ENCODE data around the gene CARD11. TPM values are rescaled to one million over a fixed set of nuclear protein-coding genes. Genes with fewer than 3 reads are reported as not detected.

Gene CARD11
- polyA plus RNA-seq, 1 of the 3 experiments (the other 2 are of a cell fraction), result not detected

DNA sequence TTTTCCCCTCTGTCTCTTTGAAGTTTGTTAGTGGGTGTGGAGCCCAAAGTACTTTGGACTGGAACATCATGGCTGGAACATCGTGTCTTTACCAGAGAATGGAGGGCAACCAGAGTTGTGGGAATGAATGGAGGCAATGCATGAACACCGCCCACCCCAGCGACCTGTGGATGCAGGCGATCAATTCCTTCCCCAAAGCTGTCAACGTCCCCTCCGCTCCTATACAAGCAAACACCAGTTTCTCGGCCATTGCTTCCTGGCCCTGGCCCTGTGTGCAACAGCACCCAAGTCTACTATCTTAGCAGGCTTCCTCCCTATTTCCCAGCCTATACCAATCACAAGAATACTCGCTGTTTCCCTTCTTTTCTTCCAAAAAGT is 62.6 kb downstream of the CARD11 start:
- Histone ChIP-seq H4K20me1 (ENCODE audit: insufficient read depth) (no peaks in the 10 kb centered on the region), H3K4me1 (ENCODE audit: control insufficient read depth in 1 of 2, insufficient read depth in 2 of 2, low read depth in 1 of 2, low read length in 1 of 2) (no peaks in the 10 kb centered on the region; a peak in 1 of 4 replicates), H3K9ac (no peak overlapping the region), H2AFZ (ENCODE audit: low read depth) (no peak overlapping the region), H3K36me3 (replicated peaks in 1 of 2; ENCODE audit: control insufficient read depth in 1 of 2, insufficient read depth in 2 of 2, low read length in 1 of 2) (no peaks in the 10 kb centered on the region), H3K9me3 (no peaks in the 10 kb centered on the region; the same call in 1 of the 2 replicates), H3K4me3 (ENCODE audit: low read depth in 2 of 2, low read length in 1 of 2) (no peak overlapping the region), H3K4me2 (no peak overlapping the region), H3K79me2 (ENCODE audit: insufficient read depth) (no peaks in the 10 kb centered on the region), H3K27ac (ENCODE audit: low read depth in 2 of 2, low read length in 1 of 2) (no peak overlapping the region), H3K9me2 (no peaks in the 10 kb centered on the region), H3F3A (replicated peaks; ENCODE audit: insufficient read depth) (no peaks in the 10 kb centered on the region), H3K27me3 (ENCODE audit: insufficient read depth) (no peaks in the 10 kb centered on the region)
- TF ChIP-seq, protein P1, sequence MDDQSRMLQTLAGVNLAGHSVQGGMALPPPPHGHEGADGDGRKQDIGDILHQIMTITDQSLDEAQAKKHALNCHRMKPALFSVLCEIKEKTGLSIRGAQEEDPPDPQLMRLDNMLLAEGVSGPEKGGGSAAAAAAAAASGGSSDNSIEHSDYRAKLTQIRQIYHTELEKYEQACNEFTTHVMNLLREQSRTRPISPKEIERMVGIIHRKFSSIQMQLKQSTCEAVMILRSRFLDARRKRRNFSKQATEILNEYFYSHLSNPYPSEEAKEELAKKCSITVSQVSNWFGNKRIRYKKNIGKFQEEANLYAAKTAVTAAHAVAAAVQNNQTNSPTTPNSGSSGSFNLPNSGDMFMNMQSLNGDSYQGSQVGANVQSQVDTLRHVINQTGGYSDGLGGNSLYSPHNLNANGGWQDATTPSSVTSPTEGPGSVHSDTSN (IDR thresholded peaks at IDR 0.05), result no peak
- TF ChIP-seq JUND (IDR thresholded peaks at IDR 0.05), result no peak
- TF ChIP-seq TAF1 (IDR thresholded peaks at IDR 0.05; ENCODE audit: borderline replicate concordance, low read depth, low read length), result no peak
- no peak for TF ChIP-seq SMC3 (IDR thresholded peaks at IDR 0.05; ENCODE audit: low read depth, low read length)
- no peak for TF ChIP-seq RFX5 (IDR thresholded peaks at IDR 0.05; ENCODE audit: low read length)
- TF ChIP-seq, protein P2, sequence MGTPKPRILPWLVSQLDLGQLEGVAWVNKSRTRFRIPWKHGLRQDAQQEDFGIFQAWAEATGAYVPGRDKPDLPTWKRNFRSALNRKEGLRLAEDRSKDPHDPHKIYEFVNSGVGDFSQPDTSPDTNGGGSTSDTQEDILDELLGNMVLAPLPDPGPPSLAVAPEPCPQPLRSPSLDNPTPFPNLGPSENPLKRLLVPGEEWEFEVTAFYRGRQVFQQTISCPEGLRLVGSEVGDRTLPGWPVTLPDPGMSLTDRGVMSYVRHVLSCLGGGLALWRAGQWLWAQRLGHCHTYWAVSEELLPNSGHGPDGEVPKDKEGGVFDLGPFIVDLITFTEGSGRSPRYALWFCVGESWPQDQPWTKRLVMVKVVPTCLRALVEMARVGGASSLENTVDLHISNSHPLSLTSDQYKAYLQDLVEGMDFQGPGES (IDR thresholded peaks at IDR 0.05; ENCODE audit: low read depth, low read length), result no peak
- TF ChIP-seq EZH2phosphoT487 (IDR thresholded peaks at IDR 0.05; ENCODE audit: borderline replicate concordance, low read depth), result no peak
- TF ChIP-seq RAD21 (IDR thresholded peaks at IDR 0.05; ENCODE audit: low read length), result no peak
- TF ChIP-seq, protein P3, sequence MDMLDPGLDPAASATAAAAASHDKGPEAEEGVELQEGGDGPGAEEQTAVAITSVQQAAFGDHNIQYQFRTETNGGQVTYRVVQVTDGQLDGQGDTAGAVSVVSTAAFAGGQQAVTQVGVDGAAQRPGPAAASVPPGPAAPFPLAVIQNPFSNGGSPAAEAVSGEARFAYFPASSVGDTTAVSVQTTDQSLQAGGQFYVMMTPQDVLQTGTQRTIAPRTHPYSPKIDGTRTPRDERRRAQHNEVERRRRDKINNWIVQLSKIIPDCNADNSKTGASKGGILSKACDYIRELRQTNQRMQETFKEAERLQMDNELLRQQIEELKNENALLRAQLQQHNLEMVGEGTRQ (IDR thresholded peaks at IDR 0.05; ENCODE audit: borderline replicate concordance, low read depth, low read length), result no peak
- no peak for TF ChIP-seq FOXM1 (IDR thresholded peaks at IDR 0.05; ENCODE audit: low read depth)
- TF ChIP-seq ELF1 (IDR thresholded peaks at IDR 0.05), result no peak
- no peak for TF ChIP-seq SIN3A (IDR thresholded peaks at IDR 0.05; ENCODE audit: borderline replicate concordance, low read depth, low read length)
- TF ChIP-seq MEF2A (IDR thresholded peaks at IDR 0.05; ENCODE audit: borderline replicate concordance, low read depth), result no peak
- no peak for TF ChIP-seq RCOR1 (IDR thresholded peaks at IDR 0.05; ENCODE audit: low read length)
- no peak for TF ChIP-seq POLR2AphosphoS5 (IDR thresholded peaks at IDR 0.05; ENCODE audit: low read depth, low read length)
- no peak for TF ChIP-seq CHD2 (IDR thresholded peaks at IDR 0.05; ENCODE audit: low read length, partially characterized antibody)
- no peak for TF ChIP-seq GATA2 (CRISPR knock-in tag; IDR thresholded peaks at IDR 0.05)
- TF ChIP-seq, protein P4, sequence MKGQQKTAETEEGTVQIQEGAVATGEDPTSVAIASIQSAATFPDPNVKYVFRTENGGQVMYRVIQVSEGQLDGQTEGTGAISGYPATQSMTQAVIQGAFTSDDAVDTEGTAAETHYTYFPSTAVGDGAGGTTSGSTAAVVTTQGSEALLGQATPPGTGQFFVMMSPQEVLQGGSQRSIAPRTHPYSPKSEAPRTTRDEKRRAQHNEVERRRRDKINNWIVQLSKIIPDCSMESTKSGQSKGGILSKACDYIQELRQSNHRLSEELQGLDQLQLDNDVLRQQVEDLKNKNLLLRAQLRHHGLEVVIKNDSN (IDR thresholded peaks at IDR 0.05; ENCODE audit: borderline replicate concordance, low read depth), result no peak
- no peak for TF ChIP-seq NFIC (IDR thresholded peaks at IDR 0.05; ENCODE audit: borderline replicate concordance)
- TF ChIP-seq RXRA (IDR thresholded peaks at IDR 0.05; ENCODE audit: borderline replicate concordance, low read depth), result no peak
- CTCF ChIA-PET, result interaction anchor here (1.1 kb wide), 1 partner anchor 30 kb away, joined by 3 read pairs; no protein-coding TSS in a partner anchor
- no peak for DNase-seq
- WGBS (ENCODE audit: low lambda C conversion rate), result 55% methylated on average over 8 of the region's 8 CpGs
- POLR2A ChIA-PET, result no interaction called here

All from SK-N-SH (cell line).